K562 (cell line): ENCODE measurements around the gene SLMAP. TPM values are rescaled to one million over a fixed set of nuclear protein-coding genes. Genes with fewer than 3 reads are reported as not detected.

Experiments
- ATAC-seq: fragments of 200-7000 bp; cut with Tn5 transposase; 3 replicates; pipeline ENCODE4 v1.9.1; 2020; ENCODE audit warnings: moderate library complexity
- BruUV-seq: library from RNA; stranded (reverse); fragments of 400-500 nt; replicated peaks from 2 replicates; lab custom pipeline; 2021; lab: Mats Ljungman, UMichigan
- CTCF ChIA-PET: fragments of 300-600 bp; formaldehyde crosslinking; extraction: SDS; loops from one replicate; lab custom pipeline; 2021; ENCODE audit warnings: low intra/inter-chr PET ratio; lab: Yijun Ruan, JAX
- POLR2A ChIA-PET: fragments of 300-600, 350-650 bp; sonication (Branson Sonifier 250); formaldehyde crosslinking; extraction: SDS; loops from one replicate; lab custom pipeline; 2021; ENCODE audit warnings: antibody characterized with exemption, inconsistent platforms; lab: Yijun Ruan, JAX
- DNase-seq, 4 experiments: peaks; one replicate each; pipeline versions ENCODE4 v3.0.0 to v3.0.0-alpha.2; 2011 to 2018; ENCODE audit warnings: low spot score in 3 of 4, mixed read lengths in 3 of 4; ENCODE audit errors: extremely low read depth in 1 of 4
- FAIRE-seq: peaks from 2 replicates; lab custom pipeline; 2011; peaks lifted over from hg19 to GRCh38; lab: Jason Lieb, UNC
- H2AFZ ChIP-seq: 2 replicates; pipeline ENCODE4 v1.6.0; 2011; ENCODE audit warnings: low read depth, low read length, control low read depth, inconsistent platforms
- H3K27ac ChIP-seq: fragments of 200-600 bp; 3 replicates; pipeline ENCODE4 v1.8.0; 2011; ENCODE audit warnings: low read depth, mild to moderate bottlenecking, control low read depth, inconsistent platforms, low read length, moderate library complexity, mixed read lengths; ENCODE audit errors: extremely low read depth
- H3K27me3 ChIP-seq, 2 experiments: fragments of 300-600 bp in 1 of 2; 2 replicates in 1 of 2; 3 replicates in 1 of 2; pipeline versions ENCODE4 v1.6.0 to v1.8.0; 2011; ENCODE audit warnings: inconsistent platforms in 2 of 2, low read length in 2 of 2, mild to moderate bottlenecking in 1 of 2, mixed read lengths in 1 of 2, moderate library complexity in 1 of 2; ENCODE audit not compliant: control insufficient read depth in 2 of 2, insufficient read depth in 2 of 2
- H3K36me3 ChIP-seq: fragments of 300-600 bp; 3 replicates; pipeline ENCODE4 v1.8.0; 2011; ENCODE audit warnings: mild to moderate bottlenecking, low read length, inconsistent platforms; ENCODE audit not compliant: control insufficient read depth, insufficient read depth
- H3K4me1 ChIP-seq, 2 experiments: fragments of 200-600 bp in 1 of 2; replicated peaks in 1 of 2; 2 replicates in 1 of 2; 3 replicates in 1 of 2; pipeline versions ENCODE4 v1.5.1 to v1.8.0; 2011; ENCODE audit warnings: inconsistent platforms in 2 of 2, low read length in 2 of 2, mild to moderate bottlenecking in 1 of 2, mixed read lengths in 1 of 2, moderate library complexity in 1 of 2; ENCODE audit not compliant: control insufficient read depth in 2 of 2, insufficient read depth in 2 of 2
- H3K4me2 ChIP-seq: 2 replicates; pipeline ENCODE4 v1.6.1; 2011; ENCODE audit warnings: low read length, control low read depth, inconsistent platforms, mixed read lengths; ENCODE audit not compliant: insufficient read depth
- H3K4me3 ChIP-seq: fragments of 200-600 bp; sonication (generic), shearing (Covaris generic); 2 replicates; pipeline ENCODE4 v1.5.1; 2016; ENCODE audit warnings: control low read depth, inconsistent platforms
- H3K79me2 ChIP-seq: fragments of 200-600 bp; 3 replicates; pipeline ENCODE4 v1.8.0; 2011; ENCODE audit warnings: low read length, inconsistent platforms; ENCODE audit not compliant: control insufficient read depth, insufficient read depth
- H3K9ac ChIP-seq, 2 experiments: 2 replicates each; pipeline versions ENCODE4 v1.6.0 to v1.6.1; 2011; ENCODE audit warnings: low read depth in 2 of 2, low read length in 2 of 2, control low read depth in 1 of 2, inconsistent platforms in 1 of 2, mild to moderate bottlenecking in 1 of 2, mixed read lengths in 1 of 2; ENCODE audit not compliant: insufficient read depth in 1 of 2
- H3K9me1 ChIP-seq: one replicate; pipeline ENCODE4 v1.6.0; 2011; ENCODE audit warnings: inconsistent platforms, mild to moderate bottlenecking, low read length, moderate library complexity; ENCODE audit not compliant: control insufficient read depth, insufficient read depth
- H3K9me3 ChIP-seq: replicated peaks from 2 replicates; pipeline ENCODE4 v1.5.1; 2011; ENCODE audit warnings: low read depth, low read length, inconsistent platforms; ENCODE audit not compliant: control insufficient read depth, insufficient read depth
- H4K20me1 ChIP-seq: replicated peaks from 2 replicates; pipeline ENCODE4 v1.6.1; 2011; ENCODE audit warnings: low read length, inconsistent platforms, mixed read lengths; ENCODE audit not compliant: control insufficient read depth, insufficient read depth
- ATF4 ChIP-seq: fragments of 450-650 bp; formaldehyde crosslinking; IDR thresholded peaks from 2 replicates; pipeline ENCODE4 v1.4.0; 2022; ENCODE audit warnings: mild to moderate bottlenecking, moderate library complexity
- CHAMP1 ChIP-seq: fragments of 450-650 bp; IDR thresholded peaks from 2 replicates; pipeline ENCODE4 v1.6.1; 2016; ENCODE audit warnings: mild to moderate bottlenecking
- E2F6 ChIP-seq, 2 experiments: IDR thresholded peaks; 2 replicates each; pipeline ENCODE4 v1.6.1; 2011; ENCODE audit warnings: borderline replicate concordance in 1 of 2, control low read depth in 1 of 2, low read depth in 1 of 2, low read length in 1 of 2, mild to moderate bottlenecking in 1 of 2, mixed read lengths in 1 of 2, moderate library complexity in 1 of 2; ENCODE audit not compliant: insufficient read depth in 1 of 2, insufficient read length in 1 of 2, poor library complexity in 1 of 2, severe bottlenecking in 1 of 2; ENCODE audit errors: extremely low read depth in 1 of 2
- FOS ChIP-seq: IDR thresholded peaks from 3 replicates; pipeline ENCODE4 v1.6.1; 2011; ENCODE audit not compliant: insufficient read length; ENCODE audit errors: extremely low read depth
- GATAD2A ChIP-seq: fragments of 450-650 bp; IDR thresholded peaks from 2 replicates; pipeline ENCODE4 v1.6.1; 2017
- ZBTB33 ChIP-seq: sonication (generic); formaldehyde crosslinking; IDR thresholded peaks from 2 replicates; pipeline ENCODE4 v1.8.1; 2023; ENCODE audit warnings: mild to moderate bottlenecking, missing genetic modification reagents
- ZFX ChIP-seq: sonication (generic); formaldehyde crosslinking; IDR thresholded peaks from 2 replicates; pipeline ENCODE4 v1.8.0; 2022; ENCODE audit warnings: mild to moderate bottlenecking, missing genetic modification reagents, moderate library complexity
- ZNF217 ChIP-seq: sonication (generic); formaldehyde crosslinking; IDR thresholded peaks from 2 replicates; pipeline ENCODE4 v1.8.0; 2022; ENCODE audit warnings: mild to moderate bottlenecking, missing genetic modification reagents
- ZNF398 ChIP-seq: fragments of 250-450 bp; sonication (Bioruptor Pico); IDR thresholded peaks from 2 replicates; pipeline ENCODE4 v1.8.0; 2021; ENCODE audit warnings: moderate library complexity, mild to moderate bottlenecking, inconsistent platforms
- ZNF583 ChIP-seq: fragments of 250-450 bp; sonication (Bioruptor Pico); IDR thresholded peaks from 2 replicates; pipeline ENCODE4 v1.4.0; 2020
- ZNF589 ChIP-seq: fragments of 200-800 bp; sonication (Bioruptor generic); IDR thresholded peaks from 2 replicates; pipeline ENCODE4 v1.6.1; 2016; ENCODE audit warnings: low read depth, missing genetic modification characterization, missing compliant biosample characterization
- WGBS: fragments of 100-300 bp; shearing (Covaris generic); methylation state at CpG from one replicate; pipeline ENCODE4 v1.1.6; 2016; ENCODE audit warnings: low coverage, mixed read lengths; ENCODE audit not compliant: insufficient coverage; ENCODE audit errors: missing lambda C conversion rate; 5-methylcytosine and 5-hydroxymethylcytosine counted together
- in situ Hi-C: fragments of 300-500 bp; cut with MboI; formaldehyde crosslinking; loops from 4 replicates; pipeline ENCODE4 v1.15.0; 2018; ENCODE audit warnings: inconsistent platforms, mixed read lengths
- intact Hi-C: fragments of 100-400 bp; cut with micrococcal nuclease; formaldehyde crosslinking; loops from 2 replicates; pipeline ENCODE4 v1.14.2; 2022
- polyA plus RNA-seq, 8 experiments: library from polyadenylated mRNA; depleted of rRNA in 4 of 8; stranded (reverse) in 5 of 8; unstranded in 3 of 8; fragments of >200 nt; fragmentation: Nextera tagmentation in 2 of 8; fragmentation: Illumina TruSeq in 1 of 8; extraction: Ambion mirVana in 2 of 8; extraction: Trizol in 1 of 8; gene quantifications; 2 replicates each; pipeline versions ENCODE4 v1.2.1 to v1.2.3, GENCODE V29; 2011 to 2014; ENCODE audit warnings: inconsistent platforms in 1 of 8, missing spikeins in 1 of 8
- total RNA-seq, 7 experiments: library from RNA; depleted of rRNA in 6 of 7; stranded (reverse); fragments of >200 nt in 6 of 7; fragmentation: Illumina TruSeq in 2 of 7; extraction: Trizol in 2 of 7; gene quantifications; 2 replicates each; pipeline versions ENCODE4 v1.2.1 to v1.2.3, GENCODE V29; 2011 to 2021; ENCODE audit warnings: low replicate concordance in 1 of 7

SLMAP gene
- total and polyA plus RNA-seq, 9 of the 15 experiments (the other 6 are each of a cell fraction or from before 2014, with no cell fraction given), result 12.1 to 50.7 (median 28.3) TPM

- TF ChIP-seq ZNF589 (CRISPR knock-in tag) (no peak), GATAD2A (no peak), ZNF217 (CRISPR knock-in tag) (no peak), ZBTB33 (no peak), CHAMP1 (no peak)
Observed at GRCh38 chr3:57948781-57949242, 192.7 kb downstream of the SLMAP start (continued).

GRCh38 chr3:57949344-57949743 is 193.2 kb downstream of the SLMAP start:
- in situ Hi-C loops (no loop called here), intact Hi-C loops (no loop called here)
- no peak overlapping the region for H2AFZ ChIP-seq
- 60% methylated on average over 4 of the region's 5 CpGs for WGBS
- H3K36me3 ChIP-seq, result no peaks in the 10 kb centered on the region
- DNase-seq (no peak), ATAC-seq (no peak), FAIRE-seq (no peak)
- H3K4me2 ChIP-seq, result no peak overlapping the region
- CTCF ChIA-PET, result no interaction called here
- no peaks in the 10 kb centered on the region for H3K79me2 ChIP-seq
- H3K9me1 ChIP-seq, result no peaks in the 10 kb centered on the region
- H3K27me3 ChIP-seq, result no peaks in the 10 kb centered on the region
- H3K4me1 ChIP-seq, result peaks cover 12 to 19% of the 10 kb centered on the region in 2 experiments; a peak in 4 of 5 replicates
- no peak overlapping the region for H3K27ac ChIP-seq
- H3K9ac ChIP-seq, result no peak overlapping the region
- H3K9me3 ChIP-seq, result no peaks in the 10 kb centered on the region
- BruUV-seq, result no TSS peak
- POLR2A ChIA-PET, result interaction anchor here (0.7 kb wide), 1 partner anchor 410 kb away, joined by 3 read pairs; no protein-coding TSS in a partner anchor
- H3K4me3 ChIP-seq, result no peak overlapping the region
- no peaks in the 10 kb centered on the region for H4K20me1 ChIP-seq
- no peak for TF ChIP-seq E2F6 (IDR thresholded peaks at IDR 0.05; ENCODE audit: borderline replicate concordance in 1 of 2, extremely low read depth in 1 of 2, insufficient read depth in 1 of 2, insufficient read length in 1 of 2, low read depth in 1 of 2, low read length in 1 of 2, poor library complexity in 1 of 2, severe bottlenecking in 1 of 2)
- TF ChIP-seq FOS, result no peak
- TF ChIP-seq ZNF398, result no peak
- no peak for TF ChIP-seq ZNF583
- TF ChIP-seq ZFX, result no peak
- no peak for TF ChIP-seq ATF4 (CRISPR knock-in tag)
